GM19099 (cell line): ENCODE results near the gene TMA7.

Experiments used
- POLR2A ChIP-seq: IDR thresholded peaks from 3 replicates; pipeline ENCODE4 v1.6.1; 2011; ENCODE audit warnings: low read depth; ENCODE audit not compliant: insufficient read length; ENCODE audit errors: extremely low read depth

TMA7 gene

DNA sequence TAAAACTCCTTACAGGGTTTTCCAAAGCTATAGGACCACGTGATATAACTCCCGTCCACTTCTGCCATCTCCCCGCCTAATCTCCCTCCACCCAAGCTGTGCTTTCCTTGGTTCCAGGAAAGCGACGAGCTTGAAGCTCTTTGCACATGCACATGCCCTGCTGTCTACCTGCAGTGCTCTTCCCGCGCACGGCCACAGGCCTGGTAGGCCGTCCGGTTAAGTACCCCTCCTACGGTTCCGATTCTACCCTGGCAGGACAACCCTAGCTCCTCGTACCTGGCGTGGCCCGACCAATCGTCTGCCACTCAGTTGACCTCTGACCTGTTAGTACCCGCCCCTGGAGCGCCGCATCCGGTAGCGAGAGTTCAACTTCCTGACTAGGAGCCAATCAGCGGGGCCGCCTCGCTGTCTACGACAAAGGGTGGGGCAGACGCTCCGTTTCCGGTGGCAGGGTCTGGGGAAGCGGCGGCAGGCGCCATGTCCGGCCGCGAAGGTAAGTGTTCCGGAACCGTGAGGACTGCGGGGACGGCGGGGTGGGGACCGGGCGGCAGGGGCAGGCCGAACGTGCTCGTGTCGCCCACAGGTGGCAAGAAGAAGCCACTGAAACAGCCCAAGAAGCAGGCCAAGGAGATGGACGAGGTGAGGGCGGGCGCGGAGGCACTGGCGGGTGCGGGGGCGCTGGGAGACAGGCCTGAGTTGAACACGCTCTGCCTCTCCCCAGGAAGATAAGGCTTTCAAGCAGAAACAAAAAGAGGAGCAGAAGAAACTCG lies at the start of gene TMA7, which contains the start of gene CCDC51:
Gene TMA7, plus strand, starts transcription at position 438 of the 770 bp plus-strand sequence. Its CDS starts 40 bp downstream, at position 478.
Gene CCDC51, minus strand, starts transcription at position 300 of the 770 bp plus-strand sequence. CDS start 4,991 bp downstream, outside the sequence.
- TF ChIP-seq POLR2A: peak; percentile 84

DNA sequence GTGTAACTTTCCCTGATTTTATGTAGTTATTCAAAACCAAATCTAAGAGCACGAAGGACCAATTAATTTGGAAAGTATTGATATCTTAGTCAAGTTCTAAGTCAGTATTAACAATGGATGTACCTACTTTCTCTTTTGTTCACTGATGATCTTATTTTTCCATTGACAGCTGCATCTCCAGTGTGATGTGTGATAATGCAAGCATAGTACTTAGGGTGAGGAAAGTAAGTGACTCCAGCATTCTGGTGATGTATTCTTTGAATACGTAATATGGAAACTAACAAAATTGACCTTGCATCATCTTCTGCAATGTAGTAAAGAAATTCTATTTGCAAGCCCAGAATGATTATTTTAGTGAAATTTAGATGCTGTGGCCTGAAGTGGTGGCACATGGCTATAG lies 45.7 kb upstream of the TMA7 start:
- no peak for TF ChIP-seq POLR2A

- no peak for TF ChIP-seq POLR2A
These were observed 44.3 kb upstream of the TMA7 start for GRCh38 chr3:48395714-48396113.

- TF ChIP-seq POLR2A: no peak
These were observed 42.0 kb upstream of the TMA7 start for GRCh38 chr3:48397767-48398681.

- no peak for TF ChIP-seq POLR2A
These were observed 41.2 kb upstream of the TMA7 start for GRCh38 chr3:48398701-48399386.

- no peak for TF ChIP-seq POLR2A
These were observed 40.5 kb upstream of the TMA7 start for GRCh38 chr3:48399387-48400172.

DNA sequence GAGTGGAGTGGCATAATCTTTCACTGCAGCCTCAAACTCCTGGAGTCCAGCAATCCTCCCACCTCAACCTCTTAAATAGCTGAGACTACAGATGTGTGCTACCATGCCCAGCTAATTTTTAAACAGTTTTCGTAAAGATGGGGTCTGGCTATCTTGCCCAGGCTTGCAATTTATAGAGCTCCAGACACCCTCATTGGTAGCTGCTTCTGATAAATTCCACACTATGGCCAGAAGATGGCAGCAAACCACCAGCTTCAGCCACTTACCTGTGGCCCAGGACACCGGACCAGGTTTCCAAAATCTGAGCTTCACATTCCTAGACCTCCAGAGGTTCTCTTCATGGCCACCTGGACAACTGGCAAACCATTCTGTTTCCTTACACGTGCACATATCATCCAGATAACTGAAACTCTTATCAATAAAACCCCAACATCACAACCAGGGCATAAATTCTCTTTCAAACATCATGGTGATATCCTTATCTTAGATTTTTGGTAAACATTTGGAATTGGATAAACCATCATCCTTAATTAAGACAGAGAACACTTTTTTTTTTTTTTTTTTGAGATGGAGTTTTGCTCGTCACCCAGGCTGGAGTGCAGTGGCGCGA lies 39.1 kb upstream of the TMA7 start:
- no peak for TF ChIP-seq POLR2A

DNA sequence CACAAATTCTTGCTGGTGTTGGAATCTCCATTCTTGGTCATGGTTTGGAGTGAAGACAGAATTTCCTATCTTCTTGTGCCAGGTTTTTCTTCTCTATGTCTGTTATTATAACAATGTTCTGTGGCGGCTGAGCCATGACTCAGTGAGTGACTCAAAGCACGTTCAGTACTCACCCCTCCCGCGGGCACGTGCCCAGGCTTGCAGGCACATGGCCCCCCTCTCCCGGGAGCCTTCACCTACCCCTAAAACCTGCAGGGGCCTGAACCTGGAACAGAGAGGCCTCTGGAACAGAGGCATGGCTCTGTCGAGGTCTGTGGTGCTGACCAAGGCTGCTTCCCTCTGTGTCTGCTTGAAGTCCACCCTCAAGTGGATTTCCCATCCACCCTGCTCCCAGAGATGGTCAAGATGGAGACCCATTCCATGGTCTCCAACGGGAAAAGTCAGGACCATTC lies 37.8 kb upstream of the TMA7 start:
- TF ChIP-seq POLR2A: no peak

- TF ChIP-seq POLR2A: no peak
These were observed 37.1 kb upstream of the TMA7 start for GRCh38 chr3:48402907-48403306.

DNA sequence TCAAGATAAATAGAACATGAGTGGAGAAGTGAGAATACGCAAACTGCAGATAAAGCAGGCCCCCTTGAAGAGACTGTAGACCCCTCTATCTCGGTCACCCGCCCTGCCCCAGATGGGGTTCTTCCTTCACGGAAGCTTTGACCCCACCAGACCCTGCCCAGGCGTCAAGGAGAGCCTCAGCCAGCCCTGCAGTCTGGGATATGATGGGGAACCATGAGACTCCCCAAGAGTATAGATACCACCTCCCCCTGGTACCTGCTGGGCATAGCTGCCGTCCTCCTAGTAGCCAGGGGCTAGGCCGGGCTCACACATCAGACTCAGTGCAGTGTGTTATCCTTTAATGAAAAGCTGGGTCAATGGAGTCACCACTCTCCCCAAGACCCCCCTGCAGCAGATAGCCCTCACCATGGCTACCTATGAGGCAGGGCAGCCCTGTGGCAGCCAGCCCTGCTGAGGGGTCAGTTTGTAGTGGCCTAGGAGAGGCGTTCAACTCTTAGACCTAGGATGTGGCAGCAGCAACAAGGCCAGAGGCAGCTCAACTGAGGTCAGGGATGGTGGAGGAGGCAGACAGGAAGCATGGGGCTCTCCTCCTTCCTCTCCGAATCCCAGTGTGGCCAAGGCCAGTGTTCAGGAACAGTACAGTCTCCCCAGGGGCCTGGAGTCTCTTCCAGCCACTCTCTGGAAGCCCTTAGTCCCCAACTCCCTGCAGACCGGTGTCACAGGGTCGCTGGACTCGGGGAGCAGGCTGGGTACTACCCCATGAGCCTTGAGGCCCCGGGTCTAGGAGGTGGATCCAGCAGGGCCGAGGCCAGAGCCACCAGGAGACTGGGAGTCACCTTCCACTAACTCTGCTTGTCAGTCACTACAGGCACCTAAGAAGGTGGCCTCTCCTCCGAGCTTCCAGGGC lies 36.3 kb upstream of the TMA7 start:
- no peak for TF ChIP-seq POLR2A

DNA sequence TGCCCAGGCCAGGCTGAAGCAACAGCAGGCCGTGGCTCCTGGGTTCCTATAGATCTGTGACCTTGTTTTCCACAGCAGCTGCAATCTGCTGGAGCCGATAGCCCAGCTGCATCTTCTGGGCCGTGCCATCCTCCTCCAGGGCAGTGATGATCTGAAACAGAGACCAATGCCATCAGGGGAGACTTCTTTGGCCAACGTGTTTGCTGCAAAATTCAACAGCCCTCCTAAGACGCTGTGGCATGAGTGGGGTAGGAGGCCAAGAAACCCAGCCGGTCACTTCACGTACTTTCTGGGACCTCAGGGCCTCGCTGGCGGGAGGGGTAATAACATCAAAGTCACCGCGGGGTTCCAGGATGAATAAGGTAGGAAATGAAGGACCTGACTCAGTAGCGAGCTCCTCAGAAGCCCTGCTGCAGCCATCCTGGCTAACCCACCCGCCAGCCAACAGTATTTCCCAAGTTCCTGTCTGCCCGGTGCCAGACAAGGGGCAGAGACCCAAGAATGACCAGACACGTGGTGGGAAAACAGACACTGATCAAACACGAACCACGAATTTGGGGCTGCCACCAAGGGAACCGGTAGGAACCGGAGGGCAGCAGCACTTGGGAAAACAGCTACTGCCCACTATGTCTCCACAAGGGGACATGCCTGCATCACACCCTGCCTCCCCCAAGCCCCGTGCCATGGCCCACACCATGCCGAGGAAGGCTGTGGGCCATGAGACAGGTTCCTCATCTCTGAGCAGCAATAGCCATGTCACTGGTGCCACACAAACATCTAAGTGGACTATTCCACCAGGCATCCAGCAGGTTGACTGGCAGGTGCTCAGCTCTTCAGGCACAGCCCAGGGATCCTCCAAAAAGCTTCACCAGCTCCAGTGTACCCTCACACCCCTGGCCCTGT lies 35.4 kb upstream of the TMA7 start:
- TF ChIP-seq POLR2A: no peak

GRCh38 chr3:48405343-48405881 lies 34.6 kb upstream of the TMA7 start:
- TF ChIP-seq POLR2A: no peak
